ENCODE measurements around the gene SHROOM4. TPM values are rescaled to one million over a fixed set of nuclear protein-coding genes. Genes with fewer than 3 reads are reported as not detected.

The SHROOM4 gene
- total RNA-seq, 1 donor from 2014 or later = 35.8 TPM

DNA sequence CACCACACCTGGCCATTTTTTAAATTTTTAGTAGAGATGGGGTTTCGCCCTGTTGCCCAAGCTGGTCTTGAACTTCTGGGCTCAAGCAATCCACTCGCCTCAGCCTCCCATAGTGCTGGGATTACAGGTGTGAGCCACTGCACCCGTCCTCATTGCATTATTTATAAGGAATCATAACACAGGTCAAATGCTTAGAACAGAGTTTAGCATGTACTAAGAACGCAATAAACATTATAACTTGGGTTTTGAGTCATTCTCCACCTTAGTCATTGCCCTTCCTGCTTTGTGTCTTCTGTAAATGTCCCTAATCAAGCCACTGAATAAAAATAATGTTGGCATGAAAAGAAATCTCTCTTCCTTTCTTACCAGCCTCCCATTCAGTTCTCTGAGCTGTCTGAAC lies 38.5 kb upstream of the SHROOM4 start:
- TF ChIP-seq, protein P1, sequence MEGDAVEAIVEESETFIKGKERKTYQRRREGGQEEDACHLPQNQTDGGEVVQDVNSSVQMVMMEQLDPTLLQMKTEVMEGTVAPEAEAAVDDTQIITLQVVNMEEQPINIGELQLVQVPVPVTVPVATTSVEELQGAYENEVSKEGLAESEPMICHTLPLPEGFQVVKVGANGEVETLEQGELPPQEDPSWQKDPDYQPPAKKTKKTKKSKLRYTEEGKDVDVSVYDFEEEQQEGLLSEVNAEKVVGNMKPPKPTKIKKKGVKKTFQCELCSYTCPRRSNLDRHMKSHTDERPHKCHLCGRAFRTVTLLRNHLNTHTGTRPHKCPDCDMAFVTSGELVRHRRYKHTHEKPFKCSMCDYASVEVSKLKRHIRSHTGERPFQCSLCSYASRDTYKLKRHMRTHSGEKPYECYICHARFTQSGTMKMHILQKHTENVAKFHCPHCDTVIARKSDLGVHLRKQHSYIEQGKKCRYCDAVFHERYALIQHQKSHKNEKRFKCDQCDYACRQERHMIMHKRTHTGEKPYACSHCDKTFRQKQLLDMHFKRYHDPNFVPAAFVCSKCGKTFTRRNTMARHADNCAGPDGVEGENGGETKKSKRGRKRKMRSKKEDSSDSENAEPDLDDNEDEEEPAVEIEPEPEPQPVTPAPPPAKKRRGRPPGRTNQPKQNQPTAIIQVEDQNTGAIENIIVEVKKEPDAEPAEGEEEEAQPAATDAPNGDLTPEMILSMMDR (IDR thresholded peaks at IDR 0.05; ENCODE audit: unreplicated experiment) = no peak
- Mint-ChIP-seq H3K27me3 (ENCODE audit: unreplicated experiment) (no peaks in the 10 kb centered on the region), H3K9me3 (ENCODE audit: unreplicated experiment) (no peaks in the 10 kb centered on the region), H3K4me1 (ENCODE audit: unreplicated experiment) (no peaks in the 10 kb centered on the region), H3K27ac (ENCODE audit: unreplicated experiment) (no peak overlapping the region), H3K4me3 (ENCODE audit: unreplicated experiment) (no peak overlapping the region), H3K36me3 (ENCODE audit: low read depth, unreplicated experiment) (no peaks in the 10 kb centered on the region)
- no peak for DNase-seq (ENCODE audit: low spot score)

DNA sequence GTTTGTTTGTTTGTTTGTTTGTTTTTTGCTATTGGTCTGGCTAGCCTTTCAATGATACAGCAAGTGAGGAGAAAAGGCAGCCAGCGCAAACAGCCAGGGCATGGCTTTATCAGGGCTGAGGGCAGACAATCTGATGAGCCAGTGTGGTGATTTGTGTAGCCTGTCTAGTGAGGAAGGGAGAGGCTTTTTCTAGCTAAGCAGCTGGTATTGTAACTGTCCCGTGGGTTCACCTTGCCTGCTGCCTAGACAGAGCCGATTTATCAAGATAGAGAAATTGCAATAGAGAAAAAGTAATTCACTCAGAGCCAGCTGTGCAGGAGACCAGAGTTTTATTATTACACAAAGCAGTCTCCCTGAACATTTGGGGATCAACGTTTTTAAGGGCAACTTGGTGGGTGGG lies 28.2 kb upstream of the SHROOM4 start:
- H3K9me3 Mint-ChIP-seq (ENCODE audit: unreplicated experiment) = no peaks in the 10 kb centered on the region
- TF ChIP-seq, protein P1 (IDR thresholded peaks at IDR 0.05; ENCODE audit: unreplicated experiment) = no peak
- no peaks in the 10 kb centered on the region for H3K27me3 Mint-ChIP-seq (ENCODE audit: unreplicated experiment)
- no peak for DNase-seq (ENCODE audit: low spot score)
- H3K4me3 Mint-ChIP-seq (ENCODE audit: unreplicated experiment) = no peak overlapping the region
- no peak overlapping the region for H3K27ac Mint-ChIP-seq (ENCODE audit: unreplicated experiment)
- no peaks in the 10 kb centered on the region for H3K36me3 Mint-ChIP-seq (ENCODE audit: low read depth, unreplicated experiment)
- H3K4me1 Mint-ChIP-seq (ENCODE audit: unreplicated experiment) = no peaks in the 10 kb centered on the region

DNA sequence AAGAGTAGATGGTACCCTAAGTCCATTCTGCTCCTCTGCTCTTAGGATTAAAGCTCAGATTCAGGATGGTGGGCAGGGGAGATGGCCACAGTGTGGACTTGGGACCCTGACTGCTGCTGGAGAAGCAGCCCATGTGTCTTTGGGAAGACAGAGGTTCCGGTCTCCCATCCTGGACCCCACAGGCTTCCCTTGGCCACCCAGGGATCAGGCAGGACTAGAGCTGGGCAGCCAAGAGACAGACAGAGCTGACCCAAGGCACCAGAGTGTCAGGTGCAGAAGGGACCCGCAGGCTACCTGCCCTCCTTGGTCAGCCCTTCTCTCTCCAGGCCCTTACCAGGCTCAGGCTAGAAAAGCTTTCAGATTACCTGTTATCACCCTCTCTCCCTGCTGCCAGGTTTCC lies 25.7 kb upstream of the SHROOM4 start:
- Mint-ChIP-seq H3K4me3 (ENCODE audit: unreplicated experiment) (no peak overlapping the region), H3K27ac (ENCODE audit: unreplicated experiment) (no peak overlapping the region), H3K9me3 (ENCODE audit: unreplicated experiment) (no peaks in the 10 kb centered on the region), H3K36me3 (ENCODE audit: low read depth, unreplicated experiment) (no peaks in the 10 kb centered on the region), H3K4me1 (ENCODE audit: unreplicated experiment) (no peaks in the 10 kb centered on the region), H3K27me3 (ENCODE audit: unreplicated experiment) (no peaks in the 10 kb centered on the region)
- no peak for DNase-seq (ENCODE audit: low spot score)
- TF ChIP-seq, protein P1 (IDR thresholded peaks at IDR 0.05; ENCODE audit: unreplicated experiment) = no peak

DNA sequence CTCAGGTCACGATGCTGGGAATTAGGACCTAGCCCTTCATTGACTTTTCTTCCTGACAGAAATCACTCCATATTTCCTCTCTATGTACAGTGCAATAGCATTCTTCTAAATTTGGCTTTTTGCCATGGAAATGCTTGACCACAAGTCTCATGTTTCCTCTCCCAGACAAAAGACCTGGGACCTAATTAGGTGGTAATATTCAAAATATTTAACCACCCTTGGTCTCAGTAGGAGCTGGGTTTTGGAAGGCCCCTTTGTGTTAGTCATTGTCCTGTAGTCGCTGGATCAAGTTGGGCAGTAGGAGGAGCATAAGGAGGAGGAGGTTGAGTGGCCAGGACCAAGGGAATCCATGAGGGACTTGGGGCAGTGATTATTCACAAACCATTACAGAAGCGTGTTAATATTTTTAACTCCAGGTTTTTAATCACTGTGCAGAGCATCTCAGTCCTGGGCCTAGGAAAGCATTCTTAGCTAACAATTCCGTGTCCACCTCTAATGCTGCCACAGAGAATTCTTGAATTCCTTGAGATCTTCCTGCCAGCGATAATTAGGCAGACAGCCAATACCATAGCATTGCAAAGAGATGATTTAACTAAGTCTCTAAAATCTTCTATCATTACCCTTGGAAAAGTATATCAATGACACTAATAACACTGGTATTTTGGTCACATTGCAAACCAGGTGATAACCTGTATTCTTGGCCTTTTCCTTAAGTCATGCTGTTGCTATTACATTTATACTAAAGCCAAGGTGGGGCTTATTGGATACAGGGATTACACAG lies 25.0 kb upstream of the SHROOM4 start:
- Mint-ChIP-seq H3K4me1 (ENCODE audit: unreplicated experiment) (no peaks in the 10 kb centered on the region), H3K27me3 (ENCODE audit: unreplicated experiment) (no peaks in the 10 kb centered on the region), H3K9me3 (ENCODE audit: unreplicated experiment) (no peaks in the 10 kb centered on the region), H3K36me3 (ENCODE audit: low read depth, unreplicated experiment) (no peaks in the 10 kb centered on the region), H3K27ac (ENCODE audit: unreplicated experiment) (no peak overlapping the region), H3K4me3 (ENCODE audit: unreplicated experiment) (no peak overlapping the region)
- DNase-seq (ENCODE audit: low spot score) = no peak
- TF ChIP-seq, protein P1 (IDR thresholded peaks at IDR 0.05; ENCODE audit: unreplicated experiment) = no peak

DNA sequence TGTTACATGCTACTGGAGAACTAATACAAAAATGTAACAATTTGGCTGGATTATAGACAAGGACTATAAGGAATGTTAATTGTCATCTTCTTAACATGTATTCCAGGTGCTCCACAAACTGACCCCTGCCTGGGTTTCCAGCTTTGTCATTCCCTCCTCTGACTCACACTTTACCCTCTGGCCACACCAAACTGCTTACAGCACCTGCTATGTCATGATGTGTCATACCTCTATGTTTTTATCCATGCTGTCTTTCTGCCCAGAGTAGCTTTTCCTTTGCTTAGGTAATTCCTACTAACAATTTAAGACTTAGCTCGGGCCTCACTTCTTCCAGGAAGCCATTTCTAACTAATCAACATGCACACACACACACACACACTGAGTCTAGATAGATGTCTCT lies 14.0 kb upstream of the SHROOM4 start:
- H3K9me3 Mint-ChIP-seq (ENCODE audit: unreplicated experiment) = no peaks in the 10 kb centered on the region
- no peak overlapping the region for H3K27ac Mint-ChIP-seq (ENCODE audit: unreplicated experiment)
- no peak overlapping the region for H3K4me3 Mint-ChIP-seq (ENCODE audit: unreplicated experiment)
- H3K27me3 Mint-ChIP-seq (ENCODE audit: unreplicated experiment) = no peaks in the 10 kb centered on the region
- H3K36me3 Mint-ChIP-seq (ENCODE audit: low read depth, unreplicated experiment) = no peaks in the 10 kb centered on the region
- H3K4me1 Mint-ChIP-seq (ENCODE audit: unreplicated experiment) = peaks cover 3% of the 10 kb centered on the region
- no peak for DNase-seq (ENCODE audit: low spot score)
- TF ChIP-seq, protein P1 (IDR thresholded peaks at IDR 0.05; ENCODE audit: unreplicated experiment) = no peak
